PFSK-1 (cell line): ENCODE results near the gene GNG12.

ENCODE experiments used
- FOXP2 ChIP-seq: optimal IDR thresholded peaks from 2 replicates; pipeline ENCODE3; 2011; ENCODE audit warnings: borderline replicate concordance, control low read depth, inconsistent platforms; ENCODE audit not compliant: insufficient read depth; ENCODE audit errors: extremely low read length, extremely low read depth
- POLR2AphosphoS5 ChIP-seq: IDR thresholded peaks from 2 replicates; pipeline ENCODE4 v1.6.1; 2012; ENCODE audit warnings: low read depth, mild to moderate bottlenecking, control low read depth, low read length, moderate library complexity
- REST ChIP-seq, 2 experiments: IDR thresholded peaks; 2 replicates each; pipeline versions ENCODE4 v1.6.1 to v1.8.0; 2011 to 2012; ENCODE audit warnings: low read depth in 2 of 2, low read length in 2 of 2, control low read depth in 1 of 2, inconsistent platforms in 1 of 2, mild to moderate bottlenecking in 1 of 2, moderate library complexity in 1 of 2; ENCODE audit not compliant: insufficient read depth in 1 of 2

GRCh38 chr1:67755619-67756018 is 77.6 kb downstream of the GNG12 start:
- TF ChIP-seq REST (IDR thresholded peaks at IDR 0.05; ENCODE audit: insufficient read depth in 1 of 2, low read depth in 2 of 2, low read length in 2 of 2), result no peak
- TF ChIP-seq FOXP2, result no peak
- TF ChIP-seq POLR2AphosphoS5, result no peak
